NK-92 treated with Interleukin-12 subunit alpha and Interleukin-12 subunit beta, amount 100 ng/mL, for 24 hours (cell line): ENCODE results near the gene RUNX2.

Experiments used
- DNase-seq: peaks from one replicate; lab custom pipeline; 2025; lab: John Stamatoyannopoulos, UW

The RUNX2 gene

GRCh38 chr6:45351667-45352066 is 23.5 kb downstream of the RUNX2 start:
- DNase-seq: no peak

- DNase-seq: no peak
Measured at GRCh38 chr6:45353654-45354053, 25.5 kb downstream of the RUNX2 start.

- DNase-seq: no peak
Measured at GRCh38 chr6:45364466-45364865, 36.3 kb downstream of the RUNX2 start.

GRCh38 chr6:45365036-45365435 is 36.9 kb downstream of the RUNX2 start:
- DNase-seq: no peak

GRCh38 chr6:45366534-45366933 is 38.4 kb downstream of the RUNX2 start:
- no peak for DNase-seq

- DNase-seq: no peak
Measured at GRCh38 chr6:45367999-45368398, 39.9 kb downstream of the RUNX2 start.

GRCh38 chr6:45369870-45370269 is 41.7 kb downstream of the RUNX2 start:
- no peak for DNase-seq

GRCh38 chr6:45371924-45372573 is 43.9 kb downstream of the RUNX2 start:
- no peak for DNase-seq

GRCh38 chr6:45375449-45375848 is 47.3 kb downstream of the RUNX2 start:
- DNase-seq: no peak

GRCh38 chr6:45376310-45377042 is 48.3 kb downstream of the RUNX2 start:
- DNase-seq: no peak

GRCh38 chr6:45377043-45377553 is 49.0 kb downstream of the RUNX2 start:
- no peak for DNase-seq

- peak; percentile 94 for DNase-seq
Measured at GRCh38 chr6:45377554-45378333, 49.6 kb downstream of the RUNX2 start, which contains the start of gene SUPT3H. Gene SUPT3H (minus strand): TSS chr6:45377934.

- DNase-seq: peak; percentile 43
Measured at GRCh38 chr6:45378334-45378926, 50.3 kb downstream of the RUNX2 start.

- no peak for DNase-seq
Measured at GRCh38 chr6:45382391-45382790, 54.3 kb downstream of the RUNX2 start.

GRCh38 chr6:45386501-45386900 is 58.4 kb downstream of the RUNX2 start:
- no peak for DNase-seq

- no peak for DNase-seq
Measured at GRCh38 chr6:45387236-45387635, 59.1 kb downstream of the RUNX2 start.

GRCh38 chr6:45388328-45388727 is 60.2 kb downstream of the RUNX2 start:
- DNase-seq: no peak

GRCh38 chr6:45394586-45395095 is 66.5 kb downstream of the RUNX2 start:
- no peak for DNase-seq

GRCh38 chr6:45398075-45398813 is 70.1 kb downstream of the RUNX2 start:
- no peak for DNase-seq

GRCh38 chr6:45400021-45400420 is 71.9 kb downstream of the RUNX2 start:
- no peak for DNase-seq

GRCh38 chr6:45411959-45412358 is 83.8 kb downstream of the RUNX2 start:
- DNase-seq: no peak
